CD14-positive monocyte (primary cell): ENCODE results near the gene GRAMD2B. TPM values are rescaled to one million over a fixed set of nuclear protein-coding genes. Genes with fewer than 3 reads are reported as not detected.
"Not testable (repeated sequence)": the region's sequence is repeated elsewhere in the genome, so short reads cannot be mapped to it uniquely, and the experiment has no call there.

ENCODE experiments used
- DNase-seq, 3 donors: peaks; one replicate each; pipeline ENCODE4 v3.0.0-alpha.2; 2011 to 2022
- H2AFZ ChIP-seq: 2 replicates; pipeline ENCODE4 v1.6.0; 2012; ENCODE audit warnings: mild to moderate bottlenecking, low read depth, low read length, inconsistent platforms; ENCODE audit not compliant: insufficient read depth, poor library complexity, severe bottlenecking
- H3K27ac ChIP-seq, 2 donors: 1 replicate in 1 of 2; 2 replicates in 1 of 2; pipeline ENCODE4 v1.5.1; 2012 to 2013; ENCODE audit warnings: low read length in 2 of 2, control low read depth in 1 of 2, inconsistent platforms in 1 of 2, low read depth in 1 of 2, mild to moderate bottlenecking in 1 of 2
- H3K27me3 ChIP-seq, 2 donors: one replicate each; pipeline versions ENCODE4 v1.6.0 to v1.6.1; 2011 to 2013; ENCODE audit warnings: low read length in 2 of 2; ENCODE audit not compliant: control insufficient read depth in 2 of 2, insufficient read depth in 2 of 2
- H3K36me3 ChIP-seq, 2 donors: replicated peaks in 1 of 2; 1 replicate in 1 of 2; 2 replicates in 1 of 2; pipeline versions ENCODE4 v1.5.1 to v1.6.1; 2012 to 2013; ENCODE audit warnings: low read length in 2 of 2, control low read depth in 1 of 2, inconsistent platforms in 1 of 2, mild to moderate bottlenecking in 1 of 2; ENCODE audit not compliant: insufficient read depth in 2 of 2, control insufficient read depth in 1 of 2
- H3K4me1 ChIP-seq, 2 donors: 1 replicate in 1 of 2; 2 replicates in 1 of 2; pipeline versions ENCODE4 v1.5.1 to v1.6.1; 2012 to 2013; ENCODE audit warnings: low read length in 2 of 2, control low read depth in 1 of 2, inconsistent platforms in 1 of 2, mild to moderate bottlenecking in 1 of 2, moderate library complexity in 1 of 2; ENCODE audit not compliant: insufficient read depth in 2 of 2, control insufficient read depth in 1 of 2
- H3K4me2 ChIP-seq: replicated peaks from 2 replicates; pipeline ENCODE3; 2012; ENCODE audit warnings: low read length, moderate library complexity, mild to moderate bottlenecking; ENCODE audit not compliant: poor library complexity, severe bottlenecking; ENCODE audit errors: extremely low read depth
- H3K4me3 ChIP-seq, 3 experiments: fragments of 200-600 bp in 1 of 3; sonication (generic) in 1 of 3; replicated peaks in 1 of 3; 1 replicate in 2 of 3; 2 replicates in 1 of 3; pipeline ENCODE4 v1.5.1; 2011 to 2013; ENCODE audit warnings: low read length in 3 of 3, mild to moderate bottlenecking in 3 of 3, control low read depth in 2 of 3, low read depth in 2 of 3, inconsistent platforms in 1 of 3, moderate library complexity in 1 of 3
- H3K79me2 ChIP-seq: 2 replicates; pipeline ENCODE4 v1.6.0; 2012; ENCODE audit warnings: mild to moderate bottlenecking, control low read depth, inconsistent platforms, low read length, moderate library complexity; ENCODE audit not compliant: insufficient read depth
- H3K9ac ChIP-seq: 2 replicates; pipeline ENCODE4 v1.6.0; 2017; ENCODE audit warnings: low read length, mild to moderate bottlenecking; ENCODE audit not compliant: insufficient read depth, poor library complexity, severe bottlenecking
- H3K9me3 ChIP-seq, 2 donors: replicated peaks in 1 of 2; 1 replicate in 1 of 2; 2 replicates in 1 of 2; pipeline versions ENCODE4 v1.5.1 to v1.6.1; 2012 to 2013; ENCODE audit warnings: low read length in 2 of 2, control low read depth in 1 of 2; ENCODE audit not compliant: control insufficient read depth in 1 of 2, insufficient read depth in 1 of 2
- H4K20me1 ChIP-seq: 2 replicates; pipeline ENCODE4 v1.6.0; 2012; ENCODE audit warnings: mild to moderate bottlenecking, low read length, control low read depth, moderate library complexity; ENCODE audit not compliant: insufficient read depth
- H3K27ac Mint-ChIP-seq, 7 donors: one replicate each; pipeline ENCODE4 v1.8.0; 2020; ENCODE audit warnings: mild to moderate bottlenecking in 7 of 7, mixed read lengths in 7 of 7, moderate library complexity in 6 of 7, inconsistent platforms in 2 of 7
- H3K27me3 Mint-ChIP-seq, 3 donors: one replicate each; pipeline ENCODE4 v1.8.0; 2021 to 2022; ENCODE audit warnings: low read depth in 3 of 3, mild to moderate bottlenecking in 3 of 3, mixed read lengths in 3 of 3, moderate library complexity in 3 of 3, inconsistent platforms in 1 of 3
- H3K36me3 Mint-ChIP-seq, 2 donors: one replicate each; pipeline ENCODE4 v1.8.0; 2020; ENCODE audit warnings: mixed read lengths in 2 of 2, inconsistent platforms in 1 of 2, mild to moderate bottlenecking in 1 of 2
- H3K4me1 Mint-ChIP-seq: one replicate; pipeline ENCODE4 v1.8.0; 2020; ENCODE audit warnings: mild to moderate bottlenecking, mixed read lengths
- H3K4me3 Mint-ChIP-seq, 2 donors: one replicate each; pipeline ENCODE4 v1.8.0; 2020; ENCODE audit warnings: mild to moderate bottlenecking in 2 of 2, mixed read lengths in 2 of 2, moderate library complexity in 1 of 2
- H3K9me3 Mint-ChIP-seq, 7 donors: one replicate each; pipeline ENCODE4 v1.8.0; 2020 to 2022; ENCODE audit warnings: mixed read lengths in 7 of 7, mild to moderate bottlenecking in 6 of 7, moderate library complexity in 6 of 7, inconsistent platforms in 2 of 7
- CTCF ChIP-seq: fragments of 200-600 bp; IDR thresholded peaks from one replicate; pipeline ENCODE4 v1.8.0; 2022; ENCODE audit warnings: antibody characterized with exemption, mild to moderate bottlenecking
- WGBS: methylation state at CpG from one replicate; pipeline ENCODE4 v1.1.5; 2013; ENCODE audit warnings: missing lambda C conversion rate; ENCODE audit not compliant: insufficient coverage; 5-methylcytosine and 5-hydroxymethylcytosine counted together
- intact Hi-C, 2 donors: fragments of 100-400 bp; cut with micrococcal nuclease; formaldehyde crosslinking; loops; one replicate each; pipeline versions ENCODE4 v1.15.0 to v1.15.1; 2023
- polyA plus RNA-seq, 3 donors: library from polyadenylated mRNA; depleted of rRNA in 1 of 3; unstranded in 2 of 3; stranded (reverse) in 1 of 3; fragments of 300-500 nt in 2 of 3; fragments of >200 nt in 1 of 3; fragmentation: Illumina TruSeq in 2 of 3; gene quantifications; 1 replicate in 2 of 3; 2 replicates in 1 of 3; pipeline ENCODE4 v1.2.3, GENCODE V29; 2012 to 2021

The GRAMD2B gene
- polyA plus RNA-seq, 3 donors, result 0.79 to 1.2 (median 1.1) TPM

- Histone ChIP-seq H3K9me3 (no peaks in the 10 kb centered on the region), H3K27ac (no peak overlapping the region), H3K4me1 (no peaks in the 10 kb centered on the region), H3K4me2 (no peak overlapping the region), H3K27me3 (no peaks in the 10 kb centered on the region), H3K36me3 (peaks cover 0 to 2% of the 10 kb centered on the region in 2 donors), H3K9ac (no peak overlapping the region), H3K79me2 (no peaks in the 10 kb centered on the region), H2AFZ (no peak overlapping the region), H4K20me1 (no peaks in the 10 kb centered on the region), H3K4me3 (no peak overlapping the region)
- 100% methylated on average over 1 of the region's 6 CpGs for WGBS
- Mint-ChIP-seq H3K36me3 (peaks cover 0 to 3% of the 10 kb centered on the region in 2 donors), H3K9me3 (no peaks in the 10 kb centered on the region), H3K27ac (no peak overlapping the region), H3K4me1 (no peaks in the 10 kb centered on the region), H3K27me3 (peaks cover 0 to 2% (median 0%) of the 10 kb centered on the region in 3 donors), H3K4me3 (no peak overlapping the region)
- no peak for DNase-seq
- TF ChIP-seq CTCF, result no peak
- intact Hi-C loops, result no loop called here
These were observed 46.5 kb downstream of the GRAMD2B start for GRCh38 chr5:126469536-126470316.

- 100% methylated on average over 5 of the region's 6 CpGs for WGBS
- H3K9me3 ChIP-seq, H3K27me3 Mint-ChIP-seq, H3K27ac Mint-ChIP-seq, H3K27ac ChIP-seq, H3K4me1 ChIP-seq, H3K9ac ChIP-seq, intact Hi-C loops, H3K9me3 Mint-ChIP-seq, H4K20me1 ChIP-seq, DNase-seq, H3K4me2 ChIP-seq, H3K36me3 Mint-ChIP-seq, H3K4me3 Mint-ChIP-seq, H2AFZ ChIP-seq, H3K4me3 ChIP-seq, H3K4me1 Mint-ChIP-seq, H3K36me3 ChIP-seq, H3K79me2 ChIP-seq, H3K27me3 ChIP-seq: not testable (repeated sequence)
These were observed 47.3 kb downstream of the GRAMD2B start for GRCh38 chr5:126470529-126470928.
